OCI-LY7 (cell line): ENCODE data around the gene E2F6.

Source experiments
- EZH2phosphoT487 ChIP-seq: fragments of 200-600 bp; sonication (generic); IDR thresholded peaks from 2 replicates; pipeline ENCODE4 v1.6.1; 2018; ENCODE audit warnings: low read depth, borderline replicate concordance, mild to moderate bottlenecking, mixed run types, antibody characterized with exemption, low read length, moderate library complexity, mixed read lengths
- TF ChIP-seq, protein P1 (sequence below): fragments of 200-600 bp; sonication (generic); conservative IDR thresholded peaks from 2 replicates; pipeline ENCODE4 v1.5.1; 2014; ENCODE audit warnings: mild to moderate bottlenecking, antibody characterized with exemption, low read length, moderate library complexity, mixed read lengths

DNA sequence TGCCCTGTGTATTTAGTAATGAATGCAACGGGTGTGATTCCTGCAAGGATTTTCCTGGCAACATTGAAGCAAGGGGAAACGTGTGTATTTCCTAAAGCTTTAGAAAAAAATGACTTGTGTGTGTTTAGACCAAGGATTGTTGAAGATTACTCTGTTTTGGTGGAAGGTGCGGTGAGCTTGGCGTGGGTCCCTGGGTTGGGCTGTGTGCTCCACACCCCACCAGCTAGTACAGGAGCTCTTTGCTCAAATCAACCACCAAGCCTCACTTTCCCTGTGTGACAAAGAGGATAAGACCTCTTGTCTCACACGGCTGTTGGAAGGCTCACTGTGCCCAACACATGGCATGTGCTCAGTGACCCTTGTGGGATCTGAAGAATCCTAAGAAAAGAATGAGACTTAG, 46.5 kb upstream of the E2F6 start:
- TF ChIP-seq, protein P1, sequence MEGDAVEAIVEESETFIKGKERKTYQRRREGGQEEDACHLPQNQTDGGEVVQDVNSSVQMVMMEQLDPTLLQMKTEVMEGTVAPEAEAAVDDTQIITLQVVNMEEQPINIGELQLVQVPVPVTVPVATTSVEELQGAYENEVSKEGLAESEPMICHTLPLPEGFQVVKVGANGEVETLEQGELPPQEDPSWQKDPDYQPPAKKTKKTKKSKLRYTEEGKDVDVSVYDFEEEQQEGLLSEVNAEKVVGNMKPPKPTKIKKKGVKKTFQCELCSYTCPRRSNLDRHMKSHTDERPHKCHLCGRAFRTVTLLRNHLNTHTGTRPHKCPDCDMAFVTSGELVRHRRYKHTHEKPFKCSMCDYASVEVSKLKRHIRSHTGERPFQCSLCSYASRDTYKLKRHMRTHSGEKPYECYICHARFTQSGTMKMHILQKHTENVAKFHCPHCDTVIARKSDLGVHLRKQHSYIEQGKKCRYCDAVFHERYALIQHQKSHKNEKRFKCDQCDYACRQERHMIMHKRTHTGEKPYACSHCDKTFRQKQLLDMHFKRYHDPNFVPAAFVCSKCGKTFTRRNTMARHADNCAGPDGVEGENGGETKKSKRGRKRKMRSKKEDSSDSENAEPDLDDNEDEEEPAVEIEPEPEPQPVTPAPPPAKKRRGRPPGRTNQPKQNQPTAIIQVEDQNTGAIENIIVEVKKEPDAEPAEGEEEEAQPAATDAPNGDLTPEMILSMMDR: no peak
- no peak for TF ChIP-seq EZH2phosphoT487
